Astrocyte of the hippocampus (primary cell): ENCODE results near the gene APOH.
"Not testable (repeated sequence)": the region's sequence is repeated elsewhere in the genome, so short reads cannot be mapped to it uniquely, and the experiment has no call there.

Experiments used
- DNase-seq: peaks from one replicate; pipeline ENCODE4 v3.0.0; 2011; ENCODE audit warnings: low read depth, low spot score

APOH gene

GRCh38 chr17:66228887-66229782 is at the start of gene APOH:
Gene APOH (minus strand): TSS chr17:66229415. CDS start chr17:66229379, 36 bp downstream.
- no peak for DNase-seq

- no peak for DNase-seq
These were observed 48.0 kb upstream of the APOH start for GRCh38 chr17:66277191-66277590.

- peak; percentile 32 for DNase-seq
These were observed 47.2 kb upstream of the APOH start for GRCh38 chr17:66276328-66276937.

- DNase-seq, result peak; percentile 95
These were observed 46.4 kb upstream of the APOH start for GRCh38 chr17:66275651-66276050.

GRCh38 chr17:66273586-66273848 is 44.3 kb upstream of the APOH start:
- DNase-seq, result no peak

- DNase-seq, result peak; percentile 73
These were observed 43.8 kb upstream of the APOH start for GRCh38 chr17:66272811-66273585.

- no peak for DNase-seq
These were observed 42.3 kb upstream of the APOH start for GRCh38 chr17:66271512-66271911.

GRCh38 chr17:66270106-66270505 is 40.9 kb upstream of the APOH start:
- DNase-seq, result no peak

- DNase-seq, result peak; percentile 89
These were observed 39.2 kb upstream of the APOH start for GRCh38 chr17:66268247-66268927.

- DNase-seq, result no peak
These were observed 35.5 kb upstream of the APOH start for GRCh38 chr17:66264696-66265095.

- DNase-seq, result no peak
These were observed 33.6 kb upstream of the APOH start for GRCh38 chr17:66262767-66263166.

GRCh38 chr17:66260688-66261087 is 31.5 kb upstream of the APOH start:
- DNase-seq, result no peak

- no peak for DNase-seq
These were observed 31.1 kb upstream of the APOH start for GRCh38 chr17:66260275-66260674.

- no peak for DNase-seq
These were observed 26.3 kb upstream of the APOH start for GRCh38 chr17:66255527-66255971.

- peak; percentile 85 for DNase-seq
These were observed 25.9 kb upstream of the APOH start for GRCh38 chr17:66255112-66255511.

- not testable (repeated sequence) for DNase-seq
These were observed 24.2 kb upstream of the APOH start for GRCh38 chr17:66253458-66253857.

GRCh38 chr17:66250686-66251085 is 21.5 kb upstream of the APOH start:
- no peak for DNase-seq

- DNase-seq, result no peak
These were observed 19.1 kb upstream of the APOH start for GRCh38 chr17:66248285-66248684.

- no peak for DNase-seq
These were observed 12.6 kb upstream of the APOH start for GRCh38 chr17:66241839-66242238.

GRCh38 chr17:66240630-66241029 is 11.4 kb upstream of the APOH start:
- DNase-seq, result no peak

GRCh38 chr17:66240013-66240412 is 10.8 kb upstream of the APOH start:
- no peak for DNase-seq
